Dendritic cell treated with granulocyte-macrophage colony-stimulating factor and Interleukin-4, amounts not matched to agents 40 ng/mL and 50 ng/mL, for 4 days (primary cell): Measurements from ENCODE around the gene SSPN.
A peak's percentile ranks its signal among the peaks of the same experiment; 100 is the strongest.

Source experiments
- H3K27ac Mint-ChIP-seq: one replicate; pipeline ENCODE4 v1.8.0; 2022; ENCODE audit warnings: mild to moderate bottlenecking, mixed read lengths
- H3K27me3 Mint-ChIP-seq: one replicate; pipeline ENCODE4 v1.8.0; 2022; ENCODE audit warnings: mild to moderate bottlenecking, mixed read lengths
- H3K36me3 Mint-ChIP-seq: one replicate; pipeline ENCODE4 v1.8.0; 2022; ENCODE audit warnings: low read depth, mixed read lengths
- H3K4me1 Mint-ChIP-seq: one replicate; pipeline ENCODE4 v1.8.0; 2022; ENCODE audit warnings: low read depth, mixed read lengths
- H3K4me3 Mint-ChIP-seq: one replicate; pipeline ENCODE4 v1.8.0; 2022; ENCODE audit warnings: mild to moderate bottlenecking, moderate library complexity, mixed read lengths
- H3K9me3 Mint-ChIP-seq: one replicate; pipeline ENCODE4 v1.8.0; 2022; ENCODE audit warnings: mixed read lengths
- intact Hi-C: fragments of 100-400 bp; cut with micrococcal nuclease; formaldehyde crosslinking; loops from one replicate; pipeline ENCODE4 v1.15.0; 2022

Gene SSPN, protein sequence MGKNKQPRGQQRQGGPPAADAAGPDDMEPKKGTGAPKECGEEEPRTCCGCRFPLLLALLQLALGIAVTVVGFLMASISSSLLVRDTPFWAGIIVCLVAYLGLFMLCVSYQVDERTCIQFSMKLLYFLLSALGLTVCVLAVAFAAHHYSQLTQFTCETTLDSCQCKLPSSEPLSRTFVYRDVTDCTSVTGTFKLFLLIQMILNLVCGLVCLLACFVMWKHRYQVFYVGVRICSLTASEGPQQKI

DNA sequence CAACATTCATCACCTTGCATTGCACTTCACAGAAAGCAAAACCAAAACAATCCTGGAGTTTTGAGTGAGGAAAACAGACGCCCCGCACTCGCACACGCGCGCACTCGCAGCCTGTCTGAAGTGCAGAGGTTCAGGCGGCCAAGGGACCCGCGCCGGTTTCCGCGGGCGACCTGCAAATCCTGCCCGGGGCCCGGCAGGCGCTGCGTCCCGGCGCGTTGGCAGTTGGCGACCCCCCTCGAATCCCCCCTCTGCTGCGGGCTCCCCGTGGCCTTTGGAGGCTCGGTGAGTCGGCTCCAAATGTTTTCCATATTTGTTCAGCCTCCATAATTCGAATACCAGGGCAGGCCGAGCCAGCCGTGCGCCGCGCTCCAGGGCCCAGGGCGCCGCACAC is at the start of gene SSPN:
TSS of gene SSPN (plus strand) at position 324 of the 391 bp plus-strand sequence. CDS start 100 bp downstream, outside the sequence.
- Mint-ChIP-seq H3K27me3 (peaks cover 32% of the 10 kb centered on the region), H3K4me3 (peak within 1 kb of the TSS; percentile 79), H3K36me3 (no peaks in the 10 kb centered on the region), H3K9me3 (no peaks in the 10 kb centered on the region), H3K4me1 (peaks cover 8% of the 10 kb centered on the region), H3K27ac (no peak within 1 kb of the TSS)
- intact Hi-C loops: no loop called here

DNA sequence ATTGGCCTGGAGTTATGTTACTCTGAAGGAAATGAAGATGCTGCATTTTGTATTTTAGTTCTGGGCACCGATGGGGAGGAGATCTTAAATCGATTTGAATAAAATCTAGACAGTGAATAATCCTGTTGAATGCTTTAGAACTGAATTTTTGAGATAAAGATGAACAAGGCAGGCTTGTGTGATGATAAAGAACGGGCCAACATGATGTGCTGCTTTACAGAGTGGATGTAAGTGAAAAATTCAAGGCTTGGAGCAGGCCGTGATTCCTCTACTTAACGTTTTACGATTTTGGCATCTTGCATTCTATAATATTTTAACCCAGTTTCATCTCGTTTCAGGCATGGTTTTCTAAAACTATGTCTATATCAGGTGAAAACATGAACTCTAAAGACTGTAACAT is 47.1 kb upstream of the SSPN start:
- Mint-ChIP-seq H3K27me3 (peaks cover 15% of the 10 kb centered on the region), H3K4me3 (no peak overlapping the region), H3K36me3 (no peaks in the 10 kb centered on the region), H3K27ac (no peak overlapping the region), H3K4me1 (no peaks in the 10 kb centered on the region), H3K9me3 (no peaks in the 10 kb centered on the region)
- intact Hi-C loops: no loop called here

DNA sequence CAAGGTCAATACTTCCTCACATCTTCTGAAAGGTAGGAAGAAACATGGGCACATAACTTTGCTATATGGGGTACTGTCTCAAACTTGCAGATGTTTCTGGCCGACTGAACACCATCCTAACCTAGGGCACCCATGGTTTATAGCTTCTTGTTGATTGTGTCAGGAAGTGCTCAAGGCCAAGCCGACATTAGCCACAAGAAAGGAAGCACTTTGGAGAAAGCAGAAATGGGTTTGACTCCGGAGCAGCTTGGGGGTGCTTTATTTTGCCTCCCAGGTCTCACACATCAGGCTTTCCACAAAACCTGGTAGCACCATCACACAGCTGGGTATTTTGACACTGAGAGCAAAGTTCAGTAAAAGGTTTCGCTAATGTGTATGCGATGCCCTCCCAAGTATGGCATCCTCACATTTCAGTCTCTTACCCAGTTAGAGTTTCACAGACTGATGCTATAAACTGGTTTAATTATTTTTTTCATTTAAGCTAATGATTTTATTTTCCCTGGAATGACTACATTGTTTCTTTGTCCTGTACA is 45.3 kb upstream of the SSPN start:
- no peak overlapping the region for H3K4me3 Mint-ChIP-seq
- intact Hi-C loops: no loop called here
- peaks cover 2% of the 10 kb centered on the region for H3K4me1 Mint-ChIP-seq
- H3K36me3 Mint-ChIP-seq: no peaks in the 10 kb centered on the region
- no peak overlapping the region for H3K27ac Mint-ChIP-seq
- H3K9me3 Mint-ChIP-seq: no peaks in the 10 kb centered on the region
- H3K27me3 Mint-ChIP-seq: peaks cover 13% of the 10 kb centered on the region

DNA sequence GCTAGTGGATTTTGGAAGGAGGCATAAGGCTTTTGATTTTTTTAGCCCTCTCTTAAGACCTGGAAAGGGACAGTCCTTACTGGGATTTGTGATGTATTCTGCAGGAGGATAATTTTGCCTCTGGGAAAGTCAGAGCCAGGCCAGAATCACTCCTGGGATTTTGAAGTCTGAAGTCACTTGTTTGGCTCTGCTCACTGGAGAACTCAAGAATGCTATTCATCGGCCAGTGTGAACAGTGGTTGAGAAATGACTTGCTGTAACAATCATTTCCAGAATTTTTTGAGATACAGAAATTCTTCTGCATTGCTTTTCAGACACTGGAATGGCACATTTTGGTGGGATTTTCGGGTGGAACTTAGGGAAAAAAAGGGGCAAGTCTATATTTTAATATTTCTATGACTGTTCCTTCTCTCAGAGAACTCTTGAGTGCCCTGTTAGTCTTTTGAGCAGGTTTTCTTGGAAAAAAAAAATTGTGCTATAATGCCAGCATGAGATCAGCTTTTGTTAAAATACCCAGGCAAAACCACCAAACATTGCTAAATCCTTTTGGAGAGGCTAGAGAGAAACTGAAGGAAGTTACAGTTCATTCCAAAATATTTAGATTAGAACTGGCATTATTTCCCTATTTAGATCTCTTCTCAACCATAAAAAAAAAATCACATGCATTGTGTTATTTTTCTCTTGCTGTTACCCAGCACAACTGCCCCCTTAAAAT is 44.5 kb upstream of the SSPN start:
- Mint-ChIP-seq H3K4me3 (no peak overlapping the region), H3K27me3 (peaks cover 17% of the 10 kb centered on the region), H3K9me3 (no peaks in the 10 kb centered on the region), H3K36me3 (no peaks in the 10 kb centered on the region), H3K4me1 (peaks cover 11% of the 10 kb centered on the region), H3K27ac (no peak overlapping the region)
- intact Hi-C loops: no loop called here

DNA sequence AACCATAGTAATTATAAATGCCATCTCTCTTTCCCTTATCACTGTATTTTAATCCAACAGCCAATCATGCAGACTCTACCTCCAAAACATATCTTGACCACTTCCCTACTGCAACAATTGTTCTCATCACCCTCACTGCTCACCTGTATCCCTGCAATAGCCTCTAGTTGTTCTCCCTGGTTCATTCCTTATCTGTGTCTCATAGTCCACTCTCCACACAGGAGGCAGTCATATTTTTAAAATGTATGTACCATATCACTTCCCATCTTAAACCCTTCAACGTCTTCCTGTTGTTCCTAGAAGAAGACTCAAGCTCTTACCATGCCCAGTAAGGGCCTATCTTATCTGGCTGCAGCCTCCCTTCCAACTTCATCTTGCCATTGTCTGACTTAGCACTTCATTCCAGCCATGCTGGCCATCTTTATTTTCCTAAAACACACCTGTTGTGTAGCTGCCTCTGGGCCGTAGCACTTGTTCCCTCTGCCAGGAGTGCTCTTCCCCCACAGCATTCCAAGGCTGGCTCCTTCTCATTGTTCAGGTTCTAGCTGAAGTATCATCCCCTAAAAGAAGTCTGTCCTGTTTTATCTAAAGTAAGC is 42.8 kb upstream of the SSPN start:
- Mint-ChIP-seq H3K4me3 (no peak overlapping the region), H3K4me1 (peaks cover 16% of the 10 kb centered on the region), H3K9me3 (no peaks in the 10 kb centered on the region), H3K36me3 (no peaks in the 10 kb centered on the region), H3K27ac (no peak overlapping the region), H3K27me3 (peaks cover 19% of the 10 kb centered on the region)
- intact Hi-C loops: no loop called here

DNA sequence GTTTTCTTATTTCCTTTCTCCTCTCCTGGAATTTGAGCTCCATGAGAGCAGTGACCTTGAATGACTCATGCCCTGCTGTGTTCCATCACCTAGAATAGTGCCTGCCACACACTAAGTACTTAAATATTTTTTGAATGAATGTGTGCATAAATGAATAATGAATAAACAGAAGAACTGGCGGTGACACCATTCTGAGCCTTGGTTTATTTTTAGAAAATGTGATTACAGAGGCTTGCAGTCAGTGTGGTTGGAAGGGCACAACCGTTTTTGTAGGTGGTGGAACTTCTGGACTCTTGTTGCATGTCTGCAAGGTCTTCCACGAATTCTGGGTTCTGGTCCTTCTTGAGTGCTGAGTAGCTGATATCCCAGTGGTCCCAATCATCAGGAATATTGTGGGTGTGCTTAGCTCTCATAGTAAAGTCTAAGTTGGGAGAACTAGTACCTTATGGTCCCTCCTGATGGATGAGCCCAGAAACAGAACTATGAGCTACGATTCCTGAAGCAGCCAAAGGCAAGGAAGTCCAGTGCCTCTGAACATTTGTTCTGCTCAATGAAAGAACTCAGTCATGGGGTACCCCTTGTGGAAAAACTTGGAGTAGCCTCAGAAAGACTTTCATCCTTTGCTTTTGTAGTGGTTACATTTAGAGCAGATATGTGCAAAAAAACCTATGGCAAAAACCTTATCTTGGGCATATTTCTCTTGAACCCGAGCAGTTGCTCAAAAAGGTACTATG is 41.8 kb upstream of the SSPN start:
- peaks cover 16% of the 10 kb centered on the region for H3K4me1 Mint-ChIP-seq
- no peaks in the 10 kb centered on the region for H3K36me3 Mint-ChIP-seq
- no peak overlapping the region for H3K4me3 Mint-ChIP-seq
- H3K9me3 Mint-ChIP-seq: no peaks in the 10 kb centered on the region
- intact Hi-C loops: no loop called here
- no peak overlapping the region for H3K27ac Mint-ChIP-seq
- peaks cover 19% of the 10 kb centered on the region for H3K27me3 Mint-ChIP-seq

DNA sequence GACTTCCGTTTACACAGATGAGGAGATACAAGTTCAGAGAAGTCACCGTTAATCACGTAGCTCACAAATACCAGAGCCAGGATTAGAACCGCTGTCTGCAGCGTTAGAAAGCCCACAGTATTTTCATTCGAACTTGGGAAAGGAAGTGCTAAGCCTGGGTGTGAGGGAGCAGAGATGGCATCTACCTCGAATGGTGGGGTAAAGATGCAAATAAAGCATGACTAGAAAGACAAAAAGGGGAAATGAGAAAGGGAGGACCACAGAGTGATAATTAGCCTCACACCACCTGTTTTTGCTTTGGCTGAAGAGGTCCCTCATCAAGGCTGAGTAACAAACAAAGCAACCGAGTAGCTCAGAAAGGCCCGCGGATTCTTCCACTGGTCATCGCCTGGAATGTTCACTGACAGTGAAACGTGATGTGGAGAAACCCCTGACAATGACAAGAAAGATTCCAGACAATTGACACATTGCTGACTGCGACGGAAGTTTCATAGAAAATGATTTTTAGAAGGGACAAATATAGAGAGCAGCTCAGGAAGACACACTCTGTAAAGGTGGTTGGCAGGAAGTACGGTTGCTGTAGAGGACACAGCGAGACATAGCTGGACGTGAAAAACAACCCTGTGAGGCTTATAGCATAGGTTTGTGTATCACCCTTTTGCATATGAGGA is 39.0 kb upstream of the SSPN start:
- intact Hi-C loops: no loop called here
- peaks cover 16% of the 10 kb centered on the region for H3K4me1 Mint-ChIP-seq
- no peaks in the 10 kb centered on the region for H3K9me3 Mint-ChIP-seq
- H3K36me3 Mint-ChIP-seq: no peaks in the 10 kb centered on the region
- no peak overlapping the region for H3K4me3 Mint-ChIP-seq
- peaks cover 32% of the 10 kb centered on the region for H3K27me3 Mint-ChIP-seq
- no peak overlapping the region for H3K27ac Mint-ChIP-seq

DNA sequence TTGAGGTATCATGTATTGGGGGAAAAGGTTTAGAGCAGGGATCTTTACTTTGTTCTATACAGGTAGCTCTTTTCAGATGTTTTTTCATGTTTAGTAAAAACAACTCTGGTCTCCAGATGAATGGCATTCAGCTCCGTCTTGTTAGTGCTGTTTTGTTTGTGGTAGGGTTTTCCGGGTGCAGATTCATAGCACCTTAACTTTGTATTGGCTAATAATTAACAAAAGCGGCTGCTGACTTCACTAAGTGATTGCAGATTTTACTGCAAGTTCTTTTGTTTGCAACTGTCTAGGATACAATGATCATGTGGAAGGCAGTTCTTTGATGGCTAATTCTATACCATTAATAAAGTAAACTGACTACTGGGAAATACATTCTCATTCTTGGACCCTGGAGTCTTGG is 38.4 kb upstream of the SSPN start:
- Mint-ChIP-seq H3K9me3 (no peaks in the 10 kb centered on the region), H3K4me1 (peaks cover 16% of the 10 kb centered on the region), H3K4me3 (no peak overlapping the region), H3K27ac (no peak overlapping the region), H3K27me3 (peaks cover 32% of the 10 kb centered on the region), H3K36me3 (no peaks in the 10 kb centered on the region)
- intact Hi-C loops: no loop called here

DNA sequence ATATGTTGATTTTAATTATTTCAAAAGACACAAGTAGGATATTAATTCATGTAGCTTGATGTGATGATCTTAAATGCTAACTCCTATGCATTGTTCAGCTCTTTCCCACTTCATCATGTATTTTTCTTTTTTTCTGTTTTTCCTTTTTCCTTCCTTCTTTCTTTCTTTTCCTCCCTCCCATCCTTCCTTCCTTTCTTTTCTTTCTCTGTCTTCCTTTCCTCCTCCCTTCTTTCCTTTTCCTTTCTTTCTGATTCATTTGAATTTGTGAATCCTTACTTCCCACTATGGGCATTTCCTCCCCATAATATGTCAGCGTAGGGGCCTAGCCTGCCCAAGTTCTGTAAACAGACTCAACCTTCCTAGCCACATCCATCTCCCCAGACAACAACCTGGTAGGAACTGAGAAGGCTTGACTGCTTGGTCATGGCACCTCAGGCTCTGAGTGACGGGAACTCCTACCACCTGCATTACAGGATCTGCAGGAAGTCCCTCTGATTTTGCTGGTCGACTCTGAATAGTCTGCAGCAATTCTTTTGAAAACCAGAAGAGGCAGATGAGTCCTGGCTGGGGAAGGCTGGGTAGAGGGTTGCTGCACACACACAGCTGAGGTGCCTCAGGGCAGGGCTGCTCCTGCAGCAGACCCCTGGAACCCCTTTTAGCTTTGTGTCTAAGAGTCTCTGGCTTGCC is 37.2 kb upstream of the SSPN start:
- Mint-ChIP-seq H3K9me3 (no peaks in the 10 kb centered on the region), H3K27ac (no peak overlapping the region), H3K4me3 (no peak overlapping the region), H3K4me1 (peaks cover 16% of the 10 kb centered on the region), H3K36me3 (no peaks in the 10 kb centered on the region), H3K27me3 (peaks cover 26% of the 10 kb centered on the region)
- intact Hi-C loops: no loop called here

DNA sequence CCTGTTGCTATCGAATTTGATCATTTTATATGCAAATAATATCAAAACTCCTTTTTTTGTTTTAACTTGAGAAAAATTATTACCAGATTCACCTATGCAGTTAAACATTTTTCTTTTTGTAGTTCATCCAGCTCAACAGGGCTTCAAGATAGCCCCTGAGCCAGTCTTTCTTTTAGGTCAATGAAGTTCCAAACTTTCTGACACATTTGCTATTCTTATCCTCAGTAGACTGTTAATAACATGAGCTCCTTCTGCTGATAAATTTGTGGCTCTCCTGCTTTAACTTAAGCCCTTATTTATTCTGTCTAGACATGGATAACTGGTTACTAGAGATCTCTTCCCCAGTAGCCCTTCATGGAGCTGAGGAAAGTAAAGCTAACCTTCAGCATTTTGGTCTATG is 33.2 kb upstream of the SSPN start:
- no peaks in the 10 kb centered on the region for H3K9me3 Mint-ChIP-seq
- H3K4me3 Mint-ChIP-seq: no peak overlapping the region
- peaks cover 19% of the 10 kb centered on the region for H3K27me3 Mint-ChIP-seq
- H3K36me3 Mint-ChIP-seq: no peaks in the 10 kb centered on the region
- intact Hi-C loops: no loop called here
- no peaks in the 10 kb centered on the region for H3K4me1 Mint-ChIP-seq
- H3K27ac Mint-ChIP-seq: no peak overlapping the region

DNA sequence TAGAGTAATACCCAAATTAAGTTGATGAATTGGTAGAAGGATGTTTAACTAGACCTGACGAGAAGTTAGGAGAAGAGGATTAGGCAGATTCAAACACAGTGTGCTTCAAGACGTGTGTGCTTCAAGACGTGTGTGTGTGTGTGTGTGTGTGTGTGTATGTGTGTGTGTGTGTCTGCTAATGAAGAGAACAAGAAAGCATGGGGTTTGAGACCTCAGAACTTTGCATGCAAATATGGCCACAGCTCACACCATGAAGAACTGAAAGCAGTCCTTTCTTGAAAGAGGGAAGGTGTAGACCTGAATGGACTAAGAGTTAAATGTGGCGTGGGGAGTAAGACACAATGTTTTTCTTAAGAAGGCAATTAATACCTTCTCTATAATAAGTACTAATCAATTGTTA is 32.5 kb upstream of the SSPN start:
- H3K27me3 Mint-ChIP-seq: peaks cover 20% of the 10 kb centered on the region
- no peaks in the 10 kb centered on the region for H3K9me3 Mint-ChIP-seq
- intact Hi-C loops: no loop called here
- no peaks in the 10 kb centered on the region for H3K4me1 Mint-ChIP-seq
- H3K36me3 Mint-ChIP-seq: no peaks in the 10 kb centered on the region
- H3K4me3 Mint-ChIP-seq: no peak overlapping the region
- no peak overlapping the region for H3K27ac Mint-ChIP-seq

DNA sequence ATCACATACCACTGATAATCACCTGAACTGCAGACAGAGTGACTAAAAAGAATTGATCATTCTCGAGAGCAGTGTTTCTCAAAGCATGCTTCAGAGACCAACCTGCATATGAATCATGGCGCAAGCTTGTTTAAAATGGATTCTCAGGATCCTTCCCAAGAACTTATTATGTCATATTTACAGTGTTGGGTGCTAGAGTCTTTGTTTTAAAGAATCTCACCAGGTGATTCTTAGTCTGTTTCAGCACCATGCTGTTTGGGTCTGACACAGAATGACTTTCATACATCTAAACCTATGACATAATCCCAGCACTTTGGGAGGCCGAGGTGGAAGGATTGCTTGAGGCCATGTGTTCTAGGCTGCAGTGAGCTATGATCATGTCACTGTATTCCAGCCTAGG is 31.3 kb upstream of the SSPN start:
- H3K4me1 Mint-ChIP-seq: no peaks in the 10 kb centered on the region
- no peaks in the 10 kb centered on the region for H3K9me3 Mint-ChIP-seq
- H3K27ac Mint-ChIP-seq: no peak overlapping the region
- intact Hi-C loops: no loop called here
- H3K36me3 Mint-ChIP-seq: no peaks in the 10 kb centered on the region
- no peak overlapping the region for H3K4me3 Mint-ChIP-seq
- peaks cover 16% of the 10 kb centered on the region for H3K27me3 Mint-ChIP-seq

DNA sequence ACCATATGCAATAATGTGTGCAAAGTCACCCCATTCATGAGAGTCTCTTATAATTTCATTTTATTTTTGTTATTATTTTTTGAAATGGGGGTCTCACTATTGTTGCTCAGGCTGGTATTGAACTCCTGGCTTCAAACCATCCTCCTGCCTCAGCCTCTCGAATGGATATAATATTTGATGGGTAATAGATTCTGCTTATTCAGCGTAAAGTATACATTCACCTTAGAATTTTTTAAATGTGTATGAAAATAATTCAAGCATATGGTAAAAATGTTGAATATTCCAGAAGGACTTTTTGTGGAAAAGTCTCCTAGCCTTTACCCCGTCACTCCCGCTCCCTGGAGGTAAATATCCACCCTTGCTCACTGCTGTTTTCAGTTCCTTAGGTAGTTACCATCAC is 23.4 kb upstream of the SSPN start:
- Mint-ChIP-seq H3K4me1 (peaks cover 5% of the 10 kb centered on the region), H3K36me3 (no peaks in the 10 kb centered on the region), H3K27me3 (peaks cover 7% of the 10 kb centered on the region), H3K27ac (no peak overlapping the region), H3K4me3 (no peak overlapping the region), H3K9me3 (no peaks in the 10 kb centered on the region)
- intact Hi-C loops: no loop called here
